Ovary (tissue), 3 donors: Measurements from ENCODE around the gene ZKSCAN3.

Experiments used
- CTCF ChIP-seq, 3 donors: fragments of 450-650 bp in 2 of 3; fragments of 200-600 bp in 1 of 3; IDR thresholded peaks; one replicate each; pipeline versions ENCODE4 v1.5.1 to v1.8.0; 2016 to 2022; ENCODE audit warnings: antibody characterized with exemption in 3 of 3, mild to moderate bottlenecking in 1 of 3
- EP300 ChIP-seq: sonication (generic); formaldehyde crosslinking; IDR thresholded peaks from one replicate; pipeline ENCODE4 v1.6.1; 2017; ENCODE audit warnings: antibody characterized with exemption
- POLR2A ChIP-seq: fragments of 450-650 bp; IDR thresholded peaks from one replicate; pipeline ENCODE4 v1.6.1; 2017; ENCODE audit warnings: antibody characterized with exemption, mild to moderate bottlenecking, moderate library complexity
- donor health status: DM: no; HTN: no; CAD: no.

DNA sequence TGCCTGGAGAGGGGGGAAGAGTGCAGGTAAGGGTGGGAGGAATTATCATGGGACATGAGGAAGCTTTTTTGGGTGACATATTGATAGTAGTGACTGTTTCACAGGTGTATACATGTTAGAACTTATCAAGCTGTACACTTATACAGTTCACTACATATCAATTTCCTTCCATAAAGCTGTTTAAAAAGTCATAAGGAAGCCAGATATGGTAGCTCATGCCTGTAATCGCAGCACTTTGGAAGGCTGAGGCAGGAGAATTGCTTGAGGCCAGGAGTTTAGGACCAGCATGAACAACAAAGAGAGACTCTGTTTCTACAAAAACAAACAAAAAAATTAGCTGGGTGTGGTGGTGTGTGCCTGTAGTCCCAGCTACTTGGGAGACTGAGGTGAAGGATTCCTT is 28.1 kb downstream of the ZKSCAN3 start:
- TF ChIP-seq CTCF (IDR thresholded peaks at IDR 0.05) (no peak), POLR2A (no peak), EP300 (no peak)
